ENCODE results near the gene TBC1D32.
"Not testable (repeated sequence)": the region's sequence is repeated elsewhere in the genome, so short reads cannot be mapped to it uniquely, and the experiment has no call there.

The TBC1D32 gene

GRCh38 chr6:121213341-121213740 lies 120.9 kb downstream of the TBC1D32 start:
- DNase-seq = not testable (repeated sequence)

- DNase-seq = no peak
Observed at GRCh38 chr6:121210943-121211342, 123.3 kb downstream of the TBC1D32 start.

GRCh38 chr6:121205569-121205968 lies 128.7 kb downstream of the TBC1D32 start:
- no peak for DNase-seq

- no peak for DNase-seq
Observed at GRCh38 chr6:121201105-121201504, 133.2 kb downstream of the TBC1D32 start.

DNA sequence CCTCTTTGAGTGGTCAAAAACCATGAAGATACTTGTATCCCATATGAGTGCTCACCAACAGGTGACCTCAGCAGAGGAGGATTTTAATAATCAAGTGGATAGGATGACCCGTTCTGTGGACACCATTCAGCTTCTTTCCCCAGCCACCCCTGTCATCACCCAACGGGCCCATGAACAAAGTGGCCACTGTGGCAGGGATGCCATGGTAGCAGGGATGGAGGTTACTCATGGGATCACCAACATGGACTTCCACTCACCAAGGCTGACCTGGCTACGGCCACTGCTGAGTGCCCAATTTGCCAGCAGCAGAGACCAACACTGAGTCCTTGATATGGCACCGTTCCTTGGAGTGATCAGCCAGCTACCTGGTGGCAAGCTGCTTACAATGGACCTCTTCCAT lies 138.2 kb downstream of the TBC1D32 start:
- DNase-seq = not testable (repeated sequence)

DNA sequence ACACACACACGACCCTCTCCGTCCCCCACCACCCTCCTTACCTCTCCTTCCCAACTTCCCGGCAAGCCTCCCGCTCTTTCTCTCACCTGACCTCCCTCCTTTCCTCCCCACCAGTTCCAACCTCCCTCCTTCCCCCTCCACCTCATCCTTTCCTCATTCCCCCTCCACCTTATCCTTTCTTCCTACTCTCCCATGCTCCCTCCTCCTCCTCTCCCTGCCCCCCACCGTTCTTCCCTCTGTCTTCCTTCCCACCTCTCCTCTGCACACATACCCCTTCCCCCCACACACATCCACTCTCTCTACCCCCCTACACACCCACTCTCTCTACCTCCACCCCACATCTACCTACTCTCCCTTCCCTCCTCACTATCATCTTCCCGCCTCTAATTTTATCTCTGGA lies 144.2 kb downstream of the TBC1D32 start:
- DNase-seq = no peak

- no peak for DNase-seq
Observed at GRCh38 chr6:121188356-121188755, 145.9 kb downstream of the TBC1D32 start.

DNA sequence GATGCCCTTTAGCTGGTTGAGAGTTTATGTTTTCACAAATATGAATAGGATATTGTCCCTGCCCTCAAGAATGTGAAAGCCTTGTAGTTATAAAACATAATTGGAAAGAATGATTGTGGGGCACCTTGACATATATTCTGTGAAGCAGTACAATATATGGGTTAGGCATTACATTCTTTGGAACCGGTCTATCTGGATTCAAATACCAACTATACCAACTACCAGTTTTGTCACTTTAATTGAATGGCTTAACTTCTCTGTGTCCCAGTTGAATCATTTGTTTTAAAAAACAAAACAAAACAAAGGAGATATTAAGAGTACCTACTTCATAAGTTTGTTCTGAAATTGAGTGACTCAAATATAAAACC lies 146.5 kb downstream of the TBC1D32 start:
- no peak for DNase-seq

DNA sequence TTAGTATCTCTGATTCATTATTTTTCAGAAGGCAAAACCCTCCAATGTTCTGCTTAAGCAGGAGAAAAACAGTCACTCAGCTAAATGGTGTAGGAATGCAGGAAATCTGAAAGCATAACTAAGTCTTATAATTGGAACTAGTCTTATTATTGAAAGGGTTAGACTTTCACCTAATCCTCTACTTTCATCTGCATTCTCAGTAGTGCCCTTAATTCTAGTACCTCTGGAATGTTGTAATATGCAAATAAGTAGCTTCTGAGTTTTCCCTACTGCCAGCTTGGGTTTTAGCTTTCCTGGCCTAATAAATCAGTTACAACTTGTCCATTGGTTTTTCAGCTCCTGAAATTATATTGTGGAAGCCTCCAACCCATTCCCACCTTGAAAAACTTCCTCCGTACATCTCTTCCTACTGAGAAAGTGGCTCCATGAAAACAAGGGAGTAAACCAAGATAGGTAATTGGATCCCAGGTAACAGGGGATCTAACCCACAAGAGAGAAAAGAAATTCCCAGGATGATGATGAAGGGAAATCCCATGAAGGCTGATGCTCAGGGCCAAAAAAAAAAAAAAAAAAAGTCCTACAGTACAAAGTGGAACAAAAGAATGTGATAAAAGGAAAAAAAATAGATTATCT lies 147.0 kb downstream of the TBC1D32 start:
- no peak for DNase-seq

- no peak for DNase-seq
Observed at GRCh38 chr6:121183742-121184141, 150.5 kb downstream of the TBC1D32 start.

- no peak for DNase-seq
Observed at GRCh38 chr6:121175827-121176226, 158.5 kb downstream of the TBC1D32 start.

DNA sequence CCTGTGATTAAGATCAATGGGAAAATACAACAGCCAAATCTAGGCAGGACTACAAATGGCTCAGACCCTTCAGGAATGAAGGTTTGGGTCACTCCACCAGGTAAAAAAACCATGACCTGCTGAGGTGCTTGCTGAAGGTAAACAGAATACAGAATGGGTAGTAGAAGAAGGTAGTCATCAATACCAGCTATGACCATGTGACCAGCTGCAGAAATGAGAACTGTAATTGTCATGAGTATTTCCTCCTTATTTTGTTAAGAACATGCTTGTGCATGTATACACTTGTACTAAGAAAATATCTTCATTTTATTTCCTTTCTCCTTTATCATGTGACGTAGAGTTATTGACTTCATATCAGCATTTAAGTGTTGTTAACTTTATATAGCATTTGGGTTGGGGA lies 161.8 kb downstream of the TBC1D32 start:
- DNase-seq = not testable (repeated sequence)

GRCh38 chr6:121171879-121172278 lies 162.4 kb downstream of the TBC1D32 start:
- no peak for DNase-seq

GRCh38 chr6:121161886-121162285 lies 172.4 kb downstream of the TBC1D32 start:
- no peak for DNase-seq

GRCh38 chr6:121160276-121160675 lies 174.0 kb downstream of the TBC1D32 start:
- DNase-seq = no peak

DNA sequence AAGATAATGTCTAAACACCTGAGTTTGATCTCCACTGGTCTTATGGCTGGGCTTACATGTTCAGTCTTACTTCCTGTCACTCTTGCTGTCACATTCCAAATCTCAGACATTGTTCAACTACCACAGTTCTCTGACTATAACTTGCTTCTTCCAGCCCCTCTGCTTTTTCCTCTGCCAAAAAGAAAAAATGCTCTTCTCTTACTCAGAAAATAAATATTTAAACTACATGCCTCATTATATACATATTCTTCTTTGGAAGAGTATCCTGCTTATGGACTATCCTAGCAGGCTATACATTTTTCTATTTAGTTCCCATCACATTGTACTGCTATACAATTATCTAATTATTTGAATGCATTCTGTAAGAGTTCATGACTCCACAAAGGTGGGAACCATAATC lies 175.4 kb downstream of the TBC1D32 start:
- no peak for DNase-seq

DNA sequence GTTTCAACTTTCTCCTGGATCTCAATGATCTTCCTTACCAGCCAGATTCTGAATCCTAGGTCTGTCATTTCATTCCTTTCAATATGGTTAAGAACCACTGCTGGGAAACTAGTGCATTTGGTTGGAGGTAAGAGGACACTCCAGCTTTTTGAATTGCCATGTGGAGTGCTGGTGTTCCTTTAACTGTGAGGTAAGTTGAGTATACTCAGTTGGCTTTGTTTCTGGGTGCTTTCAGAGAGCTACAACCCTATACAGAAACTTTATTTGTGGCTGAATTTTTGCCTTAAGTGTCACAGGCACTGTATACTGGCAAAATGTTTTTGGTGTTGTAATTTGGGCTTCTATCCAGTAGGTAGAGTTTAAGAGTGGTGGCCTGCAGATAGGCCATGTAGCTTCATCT lies 175.8 kb downstream of the TBC1D32 start:
- no peak for DNase-seq

DNA sequence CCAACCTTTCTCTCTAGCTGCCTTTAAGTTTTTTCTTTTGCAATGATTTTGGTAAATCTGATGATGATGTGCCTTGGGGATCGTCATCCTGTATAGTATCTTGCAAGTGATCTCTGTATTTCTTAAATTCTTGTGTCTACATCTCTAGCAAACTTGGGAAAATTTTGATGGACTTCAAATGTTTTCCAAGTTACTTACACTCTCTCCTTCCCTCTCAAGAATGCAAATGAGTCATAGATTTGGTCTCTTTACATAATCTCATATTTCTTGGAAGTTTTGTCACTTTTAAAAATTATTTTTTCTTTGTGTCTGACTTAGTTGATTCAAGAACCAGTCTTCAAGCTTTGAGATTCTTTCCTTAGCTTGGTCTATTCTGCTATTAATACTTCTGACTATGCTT lies 176.4 kb downstream of the TBC1D32 start:
- no peak for DNase-seq

DNA sequence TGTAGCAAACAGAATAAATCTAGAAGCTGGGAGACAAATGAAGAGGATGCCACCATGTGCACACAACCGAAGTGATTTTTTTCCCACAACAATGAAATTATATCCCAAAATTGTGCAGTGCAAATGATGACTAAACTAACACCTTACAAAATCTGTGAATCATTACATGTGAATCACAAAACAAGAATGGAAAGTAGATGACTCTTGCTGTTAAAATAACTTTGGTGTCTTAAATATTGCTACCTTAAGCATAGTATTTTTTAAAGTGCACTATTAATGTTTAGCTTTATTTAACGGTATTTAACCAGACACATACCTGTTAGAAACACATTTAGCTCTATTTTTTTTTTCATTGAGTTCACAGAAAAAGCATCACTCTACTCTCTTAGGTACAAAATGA lies 190.8 kb downstream of the TBC1D32 start:
- DNase-seq = no peak

DNA sequence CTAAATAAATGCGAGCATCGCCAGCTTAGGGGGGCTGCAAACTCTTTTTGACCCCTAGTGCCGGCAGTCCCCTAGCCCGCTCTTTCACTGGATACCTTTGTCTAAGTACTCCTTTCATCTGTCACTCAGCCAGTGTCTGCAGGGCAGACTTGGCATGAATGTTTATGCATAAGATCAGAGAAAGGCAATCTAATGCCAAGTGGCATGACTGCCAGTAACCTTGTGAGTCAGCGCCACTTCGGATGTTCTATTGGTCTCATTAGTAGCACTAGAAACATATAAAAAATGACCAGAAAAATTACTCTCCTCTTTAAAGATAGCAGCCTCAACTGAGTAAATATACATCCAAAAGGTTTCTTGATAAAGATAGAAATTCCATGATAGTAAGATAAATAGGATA lies 192.2 kb downstream of the TBC1D32 start:
- no peak for DNase-seq

GRCh38 chr6:121135425-121135824 lies 198.9 kb downstream of the TBC1D32 start:
- no peak for DNase-seq

- DNase-seq = no peak
Observed at GRCh38 chr6:121134922-121135321, 199.4 kb downstream of the TBC1D32 start.

- DNase-seq = no peak
Observed at GRCh38 chr6:121124600-121124999, 209.7 kb downstream of the TBC1D32 start.

DNA sequence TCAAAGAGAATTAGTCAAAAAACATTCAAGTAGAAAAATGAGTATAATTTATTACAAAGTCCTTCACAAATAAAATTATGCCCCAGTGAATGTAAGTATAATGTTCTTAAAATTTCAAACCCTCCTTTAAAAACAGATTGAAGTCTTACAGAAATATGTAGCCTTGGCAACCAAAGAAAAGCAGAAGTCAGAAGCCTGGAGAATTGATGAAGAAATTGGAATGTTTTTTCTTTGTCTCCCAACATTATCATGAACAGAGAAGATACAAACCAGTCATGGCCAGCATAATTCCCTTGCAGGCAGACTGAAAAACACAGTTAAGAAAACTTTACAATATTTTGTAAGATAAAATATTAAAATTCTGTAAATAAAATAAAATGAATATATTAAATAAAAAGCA lies 221.9 kb downstream of the TBC1D32 start:
- no peak for DNase-seq

- DNase-seq = no peak
Observed at GRCh38 chr6:121110733-121111132, 223.5 kb downstream of the TBC1D32 start.
